Activated T-helper 2 cell treated with anti-CD3 and anti-CD28 coated beads, Interferon-gamma antibody, Interleukin-2, Interleukin-4, amounts not matched to agents 10 μg/mL and 5 μg/mL and 100 μg/mL, durations not matched to agents 14 hours and 24 hours and 36 hours (primary cell): ENCODE measurements around the gene CDH1. TPM values are rescaled to one million over a fixed set of nuclear protein-coding genes. Genes with fewer than 3 reads are reported as not detected.

Experiments
- DNase-seq: peaks from one replicate; pipeline ENCODE4 v3.0.0; 2021; ENCODE audit warnings: low spot score
- H3K27ac Mint-ChIP-seq: one replicate; pipeline ENCODE4 v1.8.0; 2021; ENCODE audit warnings: mixed read lengths
- H3K27me3 Mint-ChIP-seq: one replicate; pipeline ENCODE4 v1.8.0; 2021; ENCODE audit warnings: low read depth, mixed read lengths
- H3K36me3 Mint-ChIP-seq: one replicate; pipeline ENCODE4 v1.8.0; 2021; ENCODE audit warnings: low read depth, mixed read lengths
- H3K4me1 Mint-ChIP-seq: one replicate; pipeline ENCODE4 v1.8.0; 2021; ENCODE audit warnings: low read depth, mixed read lengths
- H3K4me3 Mint-ChIP-seq: one replicate; pipeline ENCODE4 v1.8.0; 2021; ENCODE audit warnings: low read depth, mild to moderate bottlenecking, moderate library complexity, mixed read lengths
- H3K9me3 Mint-ChIP-seq: one replicate; pipeline ENCODE4 v1.8.0; 2021; ENCODE audit warnings: mixed read lengths
- intact Hi-C: fragments of 100-400 bp; cut with micrococcal nuclease; formaldehyde crosslinking; loops from one replicate; pipeline ENCODE4 v1.15.1; 2023
- total RNA-seq: library from RNA; stranded (reverse); gene quantifications from 2 replicates; pipeline ENCODE4 v1.2.3, GENCODE V29; 2022

The CDH1 gene
- total RNA-seq, 1 donor from 2014 or later, result 1.0 TPM

DNA sequence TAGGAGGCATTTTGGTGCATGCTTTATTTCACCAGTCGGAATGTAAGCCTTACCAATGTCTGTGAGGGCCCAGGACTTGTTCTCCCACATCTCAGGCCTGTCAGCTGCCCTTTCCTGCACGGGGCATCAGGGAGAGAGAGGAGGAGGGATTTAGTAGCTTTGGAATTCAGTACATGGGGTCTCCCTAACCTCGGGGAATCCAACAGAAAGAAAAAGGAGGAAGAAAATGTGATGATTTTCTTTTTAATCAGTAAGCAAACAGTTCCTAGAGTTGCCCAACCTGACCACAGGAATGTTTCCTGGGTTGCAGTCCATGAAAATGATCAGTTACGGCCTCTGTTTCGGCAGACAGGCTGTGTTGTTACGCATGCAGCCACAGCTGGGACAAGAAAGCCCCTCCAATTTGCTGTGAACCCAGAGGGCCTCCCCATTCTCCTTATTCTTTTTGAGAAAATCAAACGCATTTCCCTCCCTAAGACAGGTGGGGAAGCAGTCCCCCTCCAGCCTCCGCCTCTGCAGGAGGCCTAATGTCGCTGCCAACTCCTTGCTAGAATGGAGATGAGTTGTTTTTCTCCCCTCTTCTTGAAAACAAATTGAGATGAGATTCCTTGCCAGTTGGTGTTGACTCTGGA, 53.2 kb downstream of the CDH1 start:
- Mint-ChIP-seq H3K36me3 (no peaks in the 10 kb centered on the region), H3K9me3 (no peaks in the 10 kb centered on the region), H3K27ac (no peak overlapping the region), H3K4me3 (no peak overlapping the region), H3K27me3 (peaks cover 25% of the 10 kb centered on the region), H3K4me1 (no peaks in the 10 kb centered on the region)
- no peak for DNase-seq
- intact Hi-C loops, result no loop called here

DNA sequence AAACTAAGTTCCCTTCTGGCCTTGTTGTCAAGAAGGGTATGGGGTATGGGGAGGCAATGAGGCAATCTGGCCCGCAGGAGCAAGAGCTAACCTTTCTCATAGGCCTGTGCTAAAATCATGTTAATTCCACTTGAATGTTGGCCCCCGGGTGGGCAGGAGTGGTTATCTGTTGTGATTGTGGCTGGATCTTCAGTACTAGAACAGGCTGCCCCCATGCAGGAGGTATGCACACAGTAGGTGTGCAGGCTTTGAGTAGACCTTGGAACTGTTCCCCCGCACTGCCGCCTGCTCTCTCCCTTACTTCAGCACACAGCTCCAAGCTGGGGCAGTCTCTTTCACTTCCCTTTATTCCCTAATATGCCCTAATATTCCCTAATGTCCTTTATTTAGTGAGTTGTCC, 53.9 kb downstream of the CDH1 start:
- Mint-ChIP-seq H3K4me1 (no peaks in the 10 kb centered on the region), H3K27ac (no peak overlapping the region), H3K4me3 (no peak overlapping the region), H3K36me3 (no peaks in the 10 kb centered on the region), H3K27me3 (peaks cover 18% of the 10 kb centered on the region), H3K9me3 (no peaks in the 10 kb centered on the region)
- intact Hi-C loops, result no loop called here
- no peak for DNase-seq

GRCh38 chr16:68792465-68793324, 55.6 kb downstream of the CDH1 start:
- intact Hi-C loops, result no loop called here
- peaks cover 13% of the 10 kb centered on the region for H3K27me3 Mint-ChIP-seq
- H3K27ac Mint-ChIP-seq, result no peak overlapping the region
- DNase-seq, result no peak
- H3K9me3 Mint-ChIP-seq, result no peaks in the 10 kb centered on the region
- H3K36me3 Mint-ChIP-seq, result no peaks in the 10 kb centered on the region
- H3K4me1 Mint-ChIP-seq, result no peaks in the 10 kb centered on the region
- H3K4me3 Mint-ChIP-seq, result no peak overlapping the region

- Mint-ChIP-seq H3K4me3 (no peak overlapping the region), H3K9me3 (no peaks in the 10 kb centered on the region), H3K27ac (no peak overlapping the region), H3K27me3 (peaks cover 10% of the 10 kb centered on the region), H3K4me1 (no peaks in the 10 kb centered on the region), H3K36me3 (no peaks in the 10 kb centered on the region)
- intact Hi-C loops, result no loop called here
- no peak for DNase-seq
Measured at GRCh38 chr16:68793401-68793857, 56.3 kb downstream of the CDH1 start.

- Mint-ChIP-seq H3K4me3 (no peak overlapping the region), H3K9me3 (no peaks in the 10 kb centered on the region), H3K27ac (no peak overlapping the region), H3K4me1 (peaks cover 2% of the 10 kb centered on the region), H3K27me3 (peaks cover 2% of the 10 kb centered on the region), H3K36me3 (no peaks in the 10 kb centered on the region)
- intact Hi-C loops, result no loop called here
- DNase-seq, result no peak
Measured at GRCh38 chr16:68798398-68798797, 61.3 kb downstream of the CDH1 start.

DNA sequence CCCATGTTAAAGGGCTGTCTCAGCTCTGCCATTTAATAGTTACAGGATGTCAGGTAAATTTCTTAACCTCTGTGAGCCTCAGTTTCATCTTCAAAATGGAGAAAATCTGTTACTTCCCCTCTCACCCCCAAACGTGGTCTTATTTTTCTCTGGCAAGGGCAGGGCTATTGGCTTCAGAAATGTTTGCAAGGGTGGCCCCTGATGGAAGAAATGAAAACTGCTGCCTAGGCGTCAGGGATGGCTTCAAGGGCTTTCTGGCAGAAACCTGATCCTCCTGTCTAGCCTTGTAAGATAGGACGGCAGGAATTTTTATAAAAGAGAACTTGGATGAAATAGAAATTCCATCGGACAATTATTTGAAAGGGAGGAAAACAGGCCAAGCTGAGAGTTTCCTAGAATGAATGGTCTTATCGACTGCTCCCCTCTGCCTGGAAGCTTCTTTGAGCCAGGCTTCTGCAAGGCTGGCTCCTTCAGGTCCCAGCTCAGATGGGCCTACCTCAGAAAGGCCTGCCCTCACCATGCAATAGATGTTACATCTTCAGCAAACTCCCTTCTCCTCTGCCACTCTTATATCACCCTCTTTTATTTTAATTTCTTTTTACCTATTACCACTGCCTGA, 63.3 kb downstream of the CDH1 start:
- Mint-ChIP-seq H3K36me3 (no peaks in the 10 kb centered on the region), H3K27me3 (peaks cover 9% of the 10 kb centered on the region), H3K4me1 (peaks cover 2% of the 10 kb centered on the region), H3K27ac (no peak overlapping the region), H3K4me3 (no peak overlapping the region), H3K9me3 (no peaks in the 10 kb centered on the region)
- intact Hi-C loops, result loop anchor here (1.0 to 2.0 kb wide), 3 partner anchors 96 to 272 kb away; no protein-coding TSS in a partner anchor
- DNase-seq, result peak; percentile 34

DNA sequence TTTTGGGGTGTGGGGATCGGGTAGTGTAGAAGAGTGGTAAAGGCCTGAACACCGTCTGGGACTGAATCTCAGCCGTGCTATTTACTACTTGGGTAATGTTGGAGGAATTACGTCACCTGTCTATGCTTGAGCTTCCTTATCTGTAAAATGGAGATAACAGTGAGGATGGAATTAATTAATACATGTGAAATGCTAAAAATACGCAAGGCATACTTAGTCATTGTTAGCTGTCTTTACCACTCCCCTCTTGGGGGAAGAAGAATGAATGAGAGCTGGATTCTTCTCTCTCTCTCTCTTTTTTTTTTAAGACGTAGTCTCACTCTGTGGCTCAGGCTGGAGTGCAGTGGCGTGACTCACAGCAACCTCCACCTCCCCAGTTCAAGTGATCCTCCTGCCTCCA, 65.1 kb downstream of the CDH1 start:
- Mint-ChIP-seq H3K36me3 (no peaks in the 10 kb centered on the region), H3K4me3 (no peak overlapping the region), H3K27ac (no peak overlapping the region), H3K9me3 (no peaks in the 10 kb centered on the region), H3K4me1 (peaks cover 2% of the 10 kb centered on the region), H3K27me3 (peaks cover 14% of the 10 kb centered on the region)
- intact Hi-C loops, result no loop called here
- no peak for DNase-seq

- Mint-ChIP-seq H3K36me3 (no peaks in the 10 kb centered on the region), H3K27me3 (peaks cover 14% of the 10 kb centered on the region), H3K9me3 (no peaks in the 10 kb centered on the region), H3K4me3 (no peak overlapping the region), H3K27ac (no peak overlapping the region), H3K4me1 (no peaks in the 10 kb centered on the region)
- no peak for DNase-seq
- intact Hi-C loops, result no loop called here
Measured at GRCh38 chr16:68806422-68806821, 69.3 kb downstream of the CDH1 start.

DNA sequence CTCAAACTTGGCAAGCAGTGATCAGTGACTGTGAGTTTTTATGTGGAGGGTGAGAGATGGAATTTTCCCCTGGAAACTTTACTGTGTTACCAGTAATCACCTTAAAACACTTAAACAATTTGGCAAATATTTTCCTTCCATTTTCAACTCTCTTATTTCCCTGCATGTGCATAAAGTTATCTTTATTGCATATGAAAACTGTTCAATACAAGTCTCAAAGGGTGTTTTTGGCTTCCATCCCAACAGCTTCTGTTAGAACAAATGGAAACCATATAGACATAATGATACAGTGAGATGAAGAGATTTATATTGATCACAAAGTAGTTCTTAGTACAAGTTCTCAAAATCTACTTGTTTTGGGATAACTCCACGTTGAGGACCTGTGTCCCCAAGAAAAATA, 69.9 kb downstream of the CDH1 start:
- Mint-ChIP-seq H3K36me3 (no peaks in the 10 kb centered on the region), H3K4me1 (no peaks in the 10 kb centered on the region), H3K27ac (no peak overlapping the region), H3K4me3 (no peak overlapping the region), H3K27me3 (peaks cover 15% of the 10 kb centered on the region), H3K9me3 (no peaks in the 10 kb centered on the region)
- DNase-seq, result no peak
- intact Hi-C loops, result no loop called here

- Mint-ChIP-seq H3K36me3 (no peaks in the 10 kb centered on the region), H3K9me3 (no peaks in the 10 kb centered on the region), H3K4me1 (no peaks in the 10 kb centered on the region), H3K4me3 (no peak overlapping the region), H3K27ac (no peak overlapping the region), H3K27me3 (peaks cover 3% of the 10 kb centered on the region)
- intact Hi-C loops, result no loop called here
- no peak for DNase-seq
Measured at GRCh38 chr16:68814516-68814915, 77.4 kb downstream of the CDH1 start.

GRCh38 chr16:68823401-68824135, 86.5 kb downstream of the CDH1 start:
- DNase-seq, result no peak
- Mint-ChIP-seq H3K36me3 (no peaks in the 10 kb centered on the region), H3K27me3 (peaks cover 1% of the 10 kb centered on the region), H3K27ac (no peak overlapping the region), H3K9me3 (no peaks in the 10 kb centered on the region), H3K4me3 (no peak overlapping the region), H3K4me1 (no peaks in the 10 kb centered on the region)
- intact Hi-C loops, result no loop called here

GRCh38 chr16:68825427-68825826, 88.3 kb downstream of the CDH1 start:
- no peak overlapping the region for H3K27ac Mint-ChIP-seq
- no peaks in the 10 kb centered on the region for H3K4me1 Mint-ChIP-seq

More at GRCh38 chr16:68825427-68825826, 88.3 kb downstream of the CDH1 start:
- DNase-seq, result no peak
- Mint-ChIP-seq H3K4me3 (no peak overlapping the region), H3K36me3 (no peaks in the 10 kb centered on the region), H3K27me3 (peaks cover 1% of the 10 kb centered on the region), H3K9me3 (no peaks in the 10 kb centered on the region)
- intact Hi-C loops, result no loop called here
